Kidney (tissue), 14 donors: ENCODE measurements around the gene C22orf23. TPM values are rescaled to one million over a fixed set of nuclear protein-coding genes. Genes with fewer than 3 reads are reported as not detected.

Experiments used
- DNase-seq, 5 donors: peaks; one replicate each; pipeline ENCODE4 v3.0.0-alpha.2; 2013 to 2020
- FAIRE-seq: peaks from 2 replicates; lab custom pipeline; 2012; peaks lifted over from hg19 to GRCh38; lab: Jason Lieb, UNC
- H3K27ac ChIP-seq, 2 donors: one replicate each; pipeline ENCODE4 v1.7.0; 2013; ENCODE audit warnings: low read depth in 2 of 2, low read length in 2 of 2, inconsistent platforms in 1 of 2
- H3K27me3 ChIP-seq: one replicate; pipeline ENCODE4 v1.7.1; 2013; ENCODE audit warnings: low read length, inconsistent platforms; ENCODE audit not compliant: control insufficient read depth, insufficient read depth
- H3K36me3 ChIP-seq, 3 donors: one replicate each; pipeline versions ENCODE4 v1.7.0 to v1.7.1; 2013; ENCODE audit warnings: low read length in 3 of 3, control low read depth in 1 of 3, inconsistent platforms in 1 of 3; ENCODE audit not compliant: insufficient read depth in 3 of 3, control insufficient read depth in 2 of 3
- H3K4me1 ChIP-seq, 3 donors: one replicate each; pipeline versions ENCODE4 v1.7.0 to v1.7.1; 2013; ENCODE audit warnings: low read length in 3 of 3, inconsistent platforms in 1 of 3, low read depth in 1 of 3; ENCODE audit not compliant: control insufficient read depth in 2 of 3, insufficient read depth in 2 of 3
- H3K4me3 ChIP-seq, 3 donors: one replicate each; pipeline versions ENCODE4 v1.7.0 to v1.8.1; 2013; ENCODE audit warnings: low read length in 3 of 3, control low read depth in 1 of 3, inconsistent platforms in 1 of 3
- H3K9ac ChIP-seq, 3 donors: one replicate each; pipeline versions ENCODE4 v1.7.0 to v1.7.1; 2013; ENCODE audit warnings: low read length in 3 of 3, control low read depth in 1 of 3, inconsistent platforms in 1 of 3
- H3K9me3 ChIP-seq, 3 donors: one replicate each; pipeline versions ENCODE4 v1.7.0 to v1.7.1; 2013; ENCODE audit warnings: low read length in 3 of 3, control low read depth in 1 of 3, inconsistent platforms in 1 of 3; ENCODE audit not compliant: control insufficient read depth in 2 of 3, insufficient read depth in 1 of 3
- intact Hi-C: fragments of 100-400 bp; cut with DNase I; formaldehyde crosslinking; loops from one replicate; pipeline ENCODE4 v1.11.1; 2022
- polyA plus RNA-seq: library from polyadenylated mRNA; stranded (reverse); fragments of 350-450 nt; fragmentation: Illumina TruSeq; extraction: RNeasy Lipid Tissue Mini Kit (QIAGEN cat#74804); gene quantifications from one replicate; pipeline ENCODE4 v1.2.3, GENCODE V29; 2014; ENCODE audit warnings: low read depth, low replicate concordance; ENCODE audit not compliant: insufficient read depth
- total RNA-seq: library from RNA; stranded (reverse); fragmentation: NEBNext Ultra II Directional; extraction: Animal tissue kit (Norgen Biotek cat#: 25700); gene quantifications from one replicate; pipeline ENCODE4 v1.2.1, GENCODE V29; 2021
- TF ChIP-seq, protein P1 (sequence below): IDR thresholded peaks from 3 replicates; pipeline ENCODE4 v1.5.1; 2012; ENCODE audit warnings: mild to moderate bottlenecking, moderate library complexity, borderline replicate concordance; ENCODE audit not compliant: insufficient read depth; ENCODE audit errors: extremely low read depth
- donor health status: control.
- donor health status: control.
- donor health status: control.
- donor health status: control.
- donor health status: control.
- donor health status: DM: yes; HTN: yes; CAD: no.
- donor health status: Normal renal cell carcinoma (clear cell type).

Gene C22orf23
- total and polyA plus RNA-seq, 2 donors from 2014 or later = 0.57 to 1.0 TPM

DNA sequence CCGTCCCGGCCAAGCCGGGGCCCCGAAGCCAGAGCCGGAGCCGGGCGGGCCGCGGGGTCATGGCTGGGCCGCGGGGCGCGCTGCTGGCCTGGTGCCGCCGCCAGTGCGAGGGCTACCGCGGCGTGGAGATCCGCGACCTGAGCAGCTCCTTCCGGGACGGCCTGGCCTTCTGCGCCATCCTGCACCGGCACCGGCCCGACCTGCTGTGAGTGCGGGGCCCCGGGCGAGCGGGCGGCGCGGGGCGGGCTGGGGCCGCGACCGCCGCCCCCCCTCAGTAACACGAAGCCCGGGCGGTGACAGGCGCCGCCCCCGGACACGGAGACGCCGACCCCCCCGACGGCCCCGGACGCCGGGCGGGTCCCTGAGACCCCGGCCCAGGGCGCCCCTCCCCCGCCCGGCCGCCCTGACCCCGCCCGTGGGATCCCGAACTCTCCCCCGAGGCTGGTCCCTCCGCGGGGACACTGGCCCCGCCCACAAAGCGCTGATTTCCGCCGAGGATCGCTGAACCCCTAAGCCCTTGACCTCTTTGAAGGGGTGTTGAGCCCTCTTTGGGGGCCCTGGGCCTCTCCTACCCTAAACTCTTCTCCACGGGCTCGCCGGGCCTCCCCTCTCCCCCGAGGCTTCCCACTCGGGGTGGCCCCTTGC lies 46.9 kb downstream of the C22orf23 start:
- Histone ChIP-seq H3K4me1 (peaks cover 0 to 13% (median 4%) of the 10 kb centered on the region in 3 donors), H3K9ac (peak overlapping the region in 2 of 3 donors; percentile 11 to 65), H3K9me3 (no peaks in the 10 kb centered on the region), H3K27me3 (no peaks in the 10 kb centered on the region), H3K27ac (no peak overlapping the region), H3K36me3 (no peaks in the 10 kb centered on the region), H3K4me3 (peak overlapping the region in 2 of 3 donors; percentile 36 to 66)
- intact Hi-C loops = no loop called here
- FAIRE-seq (no peak), DNase-seq (peak in 3 of 5 donors; percentile 40 to 81 (median 61))
- TF ChIP-seq, protein P1, sequence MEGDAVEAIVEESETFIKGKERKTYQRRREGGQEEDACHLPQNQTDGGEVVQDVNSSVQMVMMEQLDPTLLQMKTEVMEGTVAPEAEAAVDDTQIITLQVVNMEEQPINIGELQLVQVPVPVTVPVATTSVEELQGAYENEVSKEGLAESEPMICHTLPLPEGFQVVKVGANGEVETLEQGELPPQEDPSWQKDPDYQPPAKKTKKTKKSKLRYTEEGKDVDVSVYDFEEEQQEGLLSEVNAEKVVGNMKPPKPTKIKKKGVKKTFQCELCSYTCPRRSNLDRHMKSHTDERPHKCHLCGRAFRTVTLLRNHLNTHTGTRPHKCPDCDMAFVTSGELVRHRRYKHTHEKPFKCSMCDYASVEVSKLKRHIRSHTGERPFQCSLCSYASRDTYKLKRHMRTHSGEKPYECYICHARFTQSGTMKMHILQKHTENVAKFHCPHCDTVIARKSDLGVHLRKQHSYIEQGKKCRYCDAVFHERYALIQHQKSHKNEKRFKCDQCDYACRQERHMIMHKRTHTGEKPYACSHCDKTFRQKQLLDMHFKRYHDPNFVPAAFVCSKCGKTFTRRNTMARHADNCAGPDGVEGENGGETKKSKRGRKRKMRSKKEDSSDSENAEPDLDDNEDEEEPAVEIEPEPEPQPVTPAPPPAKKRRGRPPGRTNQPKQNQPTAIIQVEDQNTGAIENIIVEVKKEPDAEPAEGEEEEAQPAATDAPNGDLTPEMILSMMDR = no peak

DNA sequence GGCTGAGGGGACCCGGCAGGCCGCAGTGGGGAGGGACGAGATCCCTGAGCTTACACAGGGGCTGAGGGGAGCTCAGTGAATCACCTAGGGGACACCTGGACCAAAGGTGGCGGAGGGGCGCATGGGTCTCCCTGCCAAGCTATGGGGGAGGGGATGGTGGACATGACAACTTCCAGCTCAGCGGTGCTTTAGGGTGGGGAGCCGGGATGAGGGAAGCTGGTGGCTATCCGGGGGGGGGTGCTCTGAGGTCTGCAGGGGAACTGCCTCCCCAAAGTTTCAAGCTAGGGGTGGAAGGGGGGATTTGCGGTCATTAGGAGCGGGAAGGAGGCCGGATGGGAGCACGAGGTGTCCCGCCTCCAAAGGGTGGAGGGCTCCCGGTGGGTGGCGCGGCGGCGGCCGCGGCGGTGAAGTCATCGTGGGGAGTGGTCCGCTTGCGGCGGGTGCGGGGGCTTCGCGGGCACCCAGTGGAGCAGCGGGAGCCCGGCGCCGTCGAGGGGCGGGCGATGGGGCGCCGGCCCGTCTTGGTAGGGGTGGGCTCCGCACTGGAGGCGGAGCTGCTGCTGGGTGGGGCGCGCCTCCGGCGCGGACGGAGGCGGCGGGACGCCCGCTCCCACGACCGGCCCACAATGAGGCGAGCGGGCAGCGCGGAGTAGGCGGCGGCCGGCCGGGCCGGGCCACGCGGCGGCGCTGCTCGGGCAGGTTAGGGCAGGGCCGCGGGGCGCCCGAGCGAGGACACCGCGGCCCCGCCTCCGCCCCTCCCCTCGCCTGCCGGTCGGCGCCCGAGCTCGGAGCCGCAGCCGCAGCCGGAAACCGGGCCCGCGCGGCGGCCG lies 47.7 kb downstream of the C22orf23 start, which contains the start of gene MICALL1:
Gene MICALL1 (plus strand): TSS at position 764 of the 830 bp plus-strand sequence. CDS start 126 bp downstream, outside the sequence.
- DNase-seq (peak; percentile 66 to 90 (median 79)), FAIRE-seq (no peak)

DNA sequence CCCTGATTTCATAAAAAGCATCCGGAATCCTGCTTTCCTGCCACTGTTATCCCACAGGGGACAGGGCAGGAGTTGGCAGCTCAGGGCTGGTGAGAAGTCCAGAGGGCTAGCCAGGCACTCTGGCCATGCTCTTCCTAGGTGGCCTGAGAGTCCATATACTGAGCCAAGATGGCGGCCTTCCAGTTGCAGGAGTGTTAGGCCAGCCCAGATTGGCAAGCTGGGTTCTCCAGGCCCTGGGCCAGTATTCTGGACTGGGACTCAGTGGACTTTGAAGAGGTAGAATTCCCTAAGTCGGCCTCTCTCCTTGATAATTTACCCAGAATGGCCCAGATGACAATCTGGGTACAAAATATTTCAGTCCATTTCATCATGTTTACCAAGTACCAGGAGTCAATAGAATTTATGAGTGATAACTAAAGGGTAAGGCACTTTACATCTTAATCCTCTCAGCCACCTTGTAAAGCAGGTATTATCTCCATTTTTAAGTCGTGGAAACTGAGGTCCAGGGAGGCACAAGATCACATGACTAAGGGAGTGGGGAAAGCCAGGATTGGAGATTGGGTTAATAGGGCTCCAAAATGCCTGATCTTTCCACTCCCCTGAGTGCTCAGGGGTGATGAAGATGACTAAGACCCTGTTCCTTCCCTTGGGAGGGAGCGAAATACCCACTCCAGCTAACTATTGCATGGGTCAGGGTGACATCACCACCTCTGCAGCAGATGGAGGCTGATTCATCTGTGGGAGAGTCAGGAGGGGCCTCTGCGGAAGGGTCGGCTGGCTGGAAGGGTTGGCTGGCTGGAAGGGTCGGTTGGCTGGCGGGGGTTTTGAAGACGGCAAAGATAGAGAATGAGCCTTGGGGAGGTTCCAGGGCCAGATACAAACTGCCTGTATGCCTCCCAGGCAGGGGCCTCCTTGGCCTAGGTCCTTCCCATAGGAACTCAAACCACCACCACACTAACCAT lies 48.5 kb downstream of the C22orf23 start:
- TF ChIP-seq, protein P1 = no peak
- no peak overlapping the region for H3K4me3 ChIP-seq
- DNase-seq = peak in 2 of 5 donors; percentile 45 to 75
- H3K36me3 ChIP-seq = no peaks in the 10 kb centered on the region
- peak overlapping the region in 1 of 2 donors; percentile 77 for H3K27ac ChIP-seq
- H3K9ac ChIP-seq = no peak overlapping the region
- FAIRE-seq = no peak
- H3K4me1 ChIP-seq = peaks cover 0 to 6% (median 4%) of the 10 kb centered on the region in 3 donors
- no peaks in the 10 kb centered on the region for H3K9me3 ChIP-seq
- no peaks in the 10 kb centered on the region for H3K27me3 ChIP-seq
- intact Hi-C loops = no loop called here

More for the DNA sequence above, 47.7 kb downstream of the C22orf23 start, which contains the start of gene MICALL1:
- peak within 1 kb of the TSS in 2 of 3 donors; percentile 36 to 66 for H3K4me3 ChIP-seq
- no peaks in the 10 kb centered on the region for H3K9me3 ChIP-seq
- TF ChIP-seq, protein P1 = peak; percentile 27
- peak within 1 kb of the TSS in 2 of 3 donors; percentile 65 to 69 for H3K9ac ChIP-seq
- H3K36me3 ChIP-seq = no peaks in the 10 kb centered on the region
- intact Hi-C loops = no loop called here
- peak within 1 kb of the TSS in 1 of 2 donors; percentile 77 for H3K27ac ChIP-seq
- H3K4me1 ChIP-seq = peaks cover 0 to 11% (median 4%) of the 10 kb centered on the region in 3 donors
- no peaks in the 10 kb centered on the region for H3K27me3 ChIP-seq
